HG02610 (cell line): Measurements from ENCODE around the gene BACE2.
"Not testable (repeated sequence)": the region's sequence is repeated elsewhere in the genome, so short reads cannot be mapped to it uniquely, and the experiment has no call there.

Experiments used
- ATAC-seq: cut with Tn5 transposase; IDR thresholded peaks from one replicate; pipeline ENCODE4 v1.9.1; 2021; ENCODE audit warnings: mild to moderate bottlenecking, moderate library complexity; ENCODE audit not compliant: unreplicated experiment

BACE2 gene

DNA sequence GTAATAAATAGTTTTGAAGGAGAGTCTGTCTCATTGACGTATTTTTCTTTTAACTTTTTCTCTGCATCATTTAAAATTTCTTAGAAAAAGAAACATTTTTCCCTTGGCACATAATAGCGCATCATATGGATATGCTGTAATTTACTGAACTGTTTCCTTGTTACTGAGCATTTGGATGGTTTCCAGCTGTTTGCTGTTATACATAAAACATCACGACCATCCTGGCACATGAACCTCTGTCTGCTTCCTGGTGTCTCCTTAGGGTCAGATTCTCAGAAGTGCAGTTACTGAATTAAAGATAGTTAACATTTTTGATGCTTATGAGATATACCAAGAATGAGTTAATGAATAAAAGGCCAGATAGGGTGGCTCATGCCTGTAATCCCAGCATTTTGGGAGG is 67.2 kb downstream of the BACE2 start:
- ATAC-seq: no peak

DNA sequence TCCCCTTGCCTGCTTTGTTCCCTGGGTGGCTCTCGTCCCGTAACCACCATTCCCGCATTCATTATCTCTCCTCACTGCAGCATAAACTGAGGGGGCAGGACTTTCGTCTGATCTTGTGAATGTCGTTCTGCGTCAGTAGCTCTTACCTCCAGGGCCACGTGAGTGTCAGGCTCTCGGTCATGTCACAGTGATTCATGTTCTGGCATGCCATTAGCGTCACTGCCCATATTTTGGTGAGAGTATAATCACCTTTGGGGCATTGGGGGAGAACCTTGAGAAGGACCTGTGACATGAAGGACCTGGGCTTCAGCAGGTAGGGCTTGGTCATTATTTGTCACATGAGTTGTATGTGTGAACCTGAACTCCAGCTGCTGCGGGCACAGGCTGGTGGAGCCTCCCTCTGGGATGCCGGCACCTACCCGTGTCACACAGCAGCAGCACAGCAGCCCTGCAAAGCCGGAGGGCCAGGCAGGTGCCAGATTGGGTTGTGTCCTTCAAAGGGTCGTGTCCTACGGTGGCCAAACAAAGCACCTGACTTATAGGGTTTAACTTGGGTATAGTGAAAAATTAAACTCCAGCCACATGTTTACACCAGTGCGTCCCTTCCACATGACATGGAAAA is 68.5 kb downstream of the BACE2 start:
- ATAC-seq: no peak

DNA sequence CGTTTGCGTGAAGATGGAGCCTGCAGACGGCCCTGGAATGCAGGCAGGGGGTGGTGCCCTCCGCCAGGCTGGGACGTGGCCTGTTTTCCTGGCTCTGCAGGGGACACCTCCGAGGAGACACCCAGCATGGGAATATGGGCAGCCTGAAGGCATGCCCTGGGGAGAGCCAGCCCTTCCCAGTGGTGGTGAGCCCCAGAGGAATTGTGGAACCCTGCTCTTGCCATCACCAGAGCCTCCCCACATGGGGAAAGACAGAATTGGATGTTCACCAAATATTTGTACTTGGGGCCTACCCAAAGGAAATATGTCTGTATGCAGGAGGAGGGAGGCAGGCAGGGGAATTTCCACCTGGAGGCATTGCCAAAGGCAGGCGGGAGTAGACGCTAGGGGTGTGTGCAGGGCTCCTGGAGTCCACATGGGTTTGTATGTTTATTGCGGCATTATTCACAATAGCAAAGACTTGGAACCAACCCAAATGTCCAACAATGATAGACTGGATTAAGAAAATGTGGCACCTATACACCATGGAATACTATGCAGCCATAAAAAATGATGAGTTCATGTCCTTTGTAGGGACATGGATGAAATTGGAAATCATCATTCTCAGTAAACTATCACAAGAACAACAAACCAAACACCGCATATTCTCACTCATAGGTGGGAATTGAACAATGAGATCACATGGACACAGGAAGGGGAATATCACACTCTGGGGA is 70.3 kb downstream of the BACE2 start:
- ATAC-seq: not testable (repeated sequence)

DNA sequence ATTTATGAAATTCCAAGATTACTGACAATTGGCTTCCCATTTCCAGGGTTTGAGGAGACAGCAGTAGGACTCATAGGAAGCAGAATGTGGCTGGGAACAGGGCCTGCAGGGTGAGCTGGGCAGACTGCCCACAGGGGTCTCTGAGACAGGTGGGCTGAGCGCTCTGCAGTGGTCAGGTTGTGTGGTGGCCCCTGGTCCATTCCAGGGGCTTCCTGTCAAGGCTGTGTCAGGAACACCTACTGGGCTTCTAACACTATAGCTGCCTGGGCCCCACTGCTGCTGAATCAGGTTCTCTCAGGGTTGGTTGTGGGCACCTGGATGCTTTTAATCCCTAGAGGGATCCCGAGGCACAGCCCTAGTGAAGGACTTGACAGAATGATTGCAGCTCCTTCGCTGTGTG is 72.1 kb downstream of the BACE2 start:
- no peak for ATAC-seq

DNA sequence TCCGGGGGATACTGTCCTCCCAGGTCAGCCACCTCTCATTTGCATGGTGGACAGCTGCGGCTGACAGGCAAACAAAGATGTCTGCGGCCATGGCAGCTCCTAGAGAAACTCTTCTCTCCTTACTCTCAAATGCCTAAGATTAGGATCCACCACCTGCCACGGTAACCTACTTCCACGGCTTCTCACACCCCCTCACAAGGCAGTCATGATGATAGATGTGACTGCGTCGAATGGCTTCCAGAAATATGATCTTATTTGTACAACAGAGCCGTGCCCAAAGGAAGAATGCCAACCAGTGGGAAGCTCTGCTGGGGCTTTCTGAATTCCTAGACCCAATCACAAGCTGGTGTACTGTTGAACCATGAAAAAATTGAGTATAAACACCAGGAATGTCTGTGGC is 73.4 kb downstream of the BACE2 start:
- no peak for ATAC-seq

DNA sequence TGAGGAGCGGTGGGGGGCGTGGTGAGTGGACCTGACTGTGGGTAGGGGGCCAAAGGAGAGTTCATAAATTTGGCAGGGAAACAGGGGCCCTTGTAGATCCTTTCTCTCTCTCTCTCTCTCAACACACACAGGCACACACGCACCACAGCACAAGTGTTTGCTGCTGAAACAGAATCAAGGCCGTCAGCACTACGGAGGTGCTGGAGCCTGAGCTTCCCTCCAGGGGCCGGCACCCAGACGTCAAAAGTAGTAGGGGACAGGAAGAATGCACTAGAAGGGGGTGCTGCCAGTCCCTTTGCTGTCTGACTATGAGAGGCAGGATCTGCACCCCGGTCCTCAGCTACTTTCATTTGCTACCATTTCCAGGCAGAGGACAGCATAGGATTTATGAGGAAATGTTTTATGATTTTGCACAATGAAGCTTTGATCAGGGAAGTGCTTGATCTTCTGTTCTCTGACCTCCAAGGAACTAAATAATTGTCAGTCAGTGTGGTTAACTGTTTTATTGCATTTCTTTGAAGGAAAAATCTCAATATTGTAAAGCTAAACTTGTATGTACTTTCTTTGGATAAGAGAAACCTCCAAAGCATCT is 74.4 kb downstream of the BACE2 start:
- ATAC-seq: no peak

DNA sequence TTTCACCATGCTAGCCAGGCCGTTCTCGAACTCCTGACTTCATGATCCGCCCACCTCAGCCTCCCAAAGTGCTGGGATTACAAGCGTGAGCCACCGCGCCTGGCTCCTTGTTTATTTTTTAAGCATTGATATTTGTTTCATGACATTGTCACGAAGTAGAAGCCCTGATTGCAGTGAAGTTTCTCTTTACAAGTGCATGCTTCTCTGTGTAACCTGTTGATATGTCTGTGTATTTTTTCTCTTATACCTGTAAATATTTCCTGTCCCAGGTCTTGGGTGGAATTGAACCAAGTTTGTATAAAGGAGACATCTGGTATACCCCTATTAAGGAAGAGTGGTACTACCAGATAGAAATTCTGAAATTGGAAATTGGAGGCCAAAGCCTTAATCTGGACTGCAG is 75.1 kb downstream of the BACE2 start:
- no peak for ATAC-seq

DNA sequence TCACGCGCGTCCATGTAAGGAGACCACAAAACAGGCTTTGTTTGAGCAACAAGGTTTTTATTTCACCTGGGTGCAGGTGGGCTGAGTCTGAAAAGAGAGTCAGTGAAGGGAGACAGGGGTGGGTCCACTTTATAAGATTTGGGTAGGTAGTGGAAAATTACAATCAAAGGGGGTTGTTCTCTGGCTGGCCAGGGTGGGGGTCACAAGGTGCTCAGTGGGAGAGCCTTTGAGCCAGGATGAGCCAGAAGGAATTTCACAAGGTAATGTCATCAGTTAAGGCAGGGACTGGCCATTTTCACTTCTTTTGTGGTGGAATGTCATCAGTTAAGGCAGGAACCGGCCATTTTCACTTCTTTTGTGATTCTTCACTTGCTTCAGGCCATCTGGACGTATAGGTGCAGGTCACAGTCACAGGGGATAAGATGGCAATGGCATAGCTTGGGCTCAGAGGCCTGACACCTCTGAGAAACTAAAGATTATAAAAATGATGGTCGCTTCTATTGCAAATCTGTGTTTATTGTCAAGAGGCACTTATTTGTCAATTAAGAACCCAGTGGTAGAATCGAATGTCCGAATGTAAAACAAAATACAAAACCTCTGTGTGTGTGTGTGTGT is 76.4 kb downstream of the BACE2 start:
- not testable (repeated sequence) for ATAC-seq

DNA sequence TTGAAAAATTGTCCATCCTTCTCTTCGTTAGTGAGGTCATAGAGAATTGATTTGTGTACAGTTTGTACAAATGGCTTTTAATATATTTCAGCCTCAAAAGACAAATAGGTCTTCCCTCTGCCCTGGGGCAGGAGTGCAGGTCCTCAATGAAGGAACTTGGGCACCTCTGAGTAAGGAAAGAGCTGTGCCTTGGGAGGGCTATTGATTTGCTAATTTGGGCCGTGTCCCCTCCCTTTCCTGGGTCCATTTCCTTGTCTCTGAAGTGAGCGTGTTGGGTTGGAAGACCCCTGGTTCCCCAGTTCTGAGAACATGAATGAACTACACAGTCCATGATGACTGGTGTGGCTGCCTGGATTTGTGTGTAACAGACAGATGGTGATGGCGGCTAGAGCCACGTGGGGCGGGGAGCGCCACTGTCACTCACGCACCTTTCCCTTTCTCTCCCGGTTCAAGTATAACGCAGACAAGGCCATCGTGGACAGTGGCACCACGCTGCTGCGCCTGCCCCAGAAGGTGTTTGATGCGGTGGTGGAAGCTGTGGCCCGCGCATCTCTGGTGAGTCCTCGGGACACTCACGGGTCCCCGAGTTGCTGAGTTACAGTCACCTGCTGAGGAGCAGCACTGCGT is 77.7 kb downstream of the BACE2 start:
- ATAC-seq: no peak

DNA sequence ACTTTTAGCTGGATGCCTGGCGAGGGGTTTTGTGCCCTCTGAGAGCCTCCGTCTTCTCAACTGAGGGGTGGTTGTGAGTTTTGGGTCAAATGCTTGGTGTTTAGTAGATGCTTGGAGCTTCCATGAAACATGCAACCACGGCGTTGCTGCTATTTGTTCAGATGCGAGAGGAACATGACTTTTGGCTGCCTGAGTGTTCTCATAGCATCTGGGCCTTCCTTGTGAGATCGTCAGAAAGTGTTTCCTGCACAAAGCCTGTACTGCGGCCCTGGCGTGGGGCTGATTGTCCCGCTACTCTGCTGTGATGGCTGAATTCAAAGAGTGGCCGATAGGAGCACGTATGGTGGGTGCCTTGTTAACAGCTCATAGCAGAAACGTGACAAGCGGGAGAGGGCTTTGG is 78.8 kb downstream of the BACE2 start:
- no peak for ATAC-seq

DNA sequence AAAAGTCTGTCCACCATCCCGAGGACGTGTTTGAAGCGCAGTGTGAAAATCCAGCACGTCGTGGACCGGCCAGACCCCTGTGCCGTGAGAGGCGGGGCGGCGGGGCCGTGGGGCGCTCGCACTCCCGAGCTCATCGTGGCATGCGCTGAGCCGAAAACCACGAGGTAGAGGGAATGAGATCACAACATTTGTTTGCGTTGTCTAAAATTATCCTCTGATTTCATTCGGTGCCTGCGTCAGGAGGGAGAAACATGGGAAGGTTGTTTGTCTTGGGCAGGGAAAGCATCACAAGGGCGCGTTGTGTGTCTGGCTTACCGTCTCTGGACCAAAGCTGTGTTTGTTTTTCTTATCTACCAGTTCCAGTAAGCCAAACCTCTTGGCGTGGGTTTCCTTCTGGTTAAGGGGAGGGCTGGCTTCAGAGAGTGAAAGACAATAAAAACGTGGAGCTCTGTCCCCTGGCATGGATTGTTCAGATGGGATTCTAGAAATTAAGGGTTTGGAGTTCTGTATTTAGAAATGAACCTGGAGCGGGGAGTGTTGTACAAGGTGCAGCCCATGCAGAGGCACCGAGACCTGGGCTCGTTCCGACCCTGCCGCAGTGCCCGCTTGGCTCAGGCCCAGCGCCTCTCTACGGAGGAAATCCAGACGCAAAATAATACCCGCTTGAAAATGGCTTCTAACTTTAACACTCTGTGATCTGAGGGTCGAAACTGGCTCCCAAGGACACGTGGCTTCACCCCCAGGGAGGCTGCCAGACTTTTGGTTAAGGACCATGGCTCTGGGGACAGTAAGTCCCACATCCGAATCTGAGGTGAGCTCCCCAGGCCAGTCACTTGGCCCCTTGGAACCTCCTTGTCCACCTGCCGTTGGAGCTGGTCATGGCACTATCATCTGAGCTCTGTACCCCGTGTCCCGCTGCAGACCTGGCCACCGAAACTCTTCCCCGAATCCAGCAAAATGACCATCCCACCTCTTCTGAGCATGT is 79.9 kb downstream of the BACE2 start:
- ATAC-seq: no peak

DNA sequence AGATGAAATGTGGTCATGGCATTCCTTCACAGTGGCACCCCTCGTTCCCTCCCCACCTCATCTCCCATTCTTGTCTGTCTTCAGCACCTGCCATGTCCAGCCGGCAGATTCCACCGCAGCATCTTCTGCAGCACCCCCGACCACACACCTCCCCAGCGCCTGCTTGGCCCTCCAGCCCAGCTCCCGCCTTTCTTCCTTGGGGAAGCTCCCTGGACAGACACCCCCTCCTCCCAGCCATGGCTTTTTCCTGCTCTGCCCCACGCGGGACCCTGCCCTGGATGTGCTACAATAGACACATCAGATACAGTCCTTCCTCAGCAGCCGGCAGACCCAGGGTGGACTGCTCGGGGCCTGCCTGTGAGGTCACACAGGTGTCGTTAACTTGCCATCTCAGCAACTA is 81.5 kb downstream of the BACE2 start:
- no peak for ATAC-seq

DNA sequence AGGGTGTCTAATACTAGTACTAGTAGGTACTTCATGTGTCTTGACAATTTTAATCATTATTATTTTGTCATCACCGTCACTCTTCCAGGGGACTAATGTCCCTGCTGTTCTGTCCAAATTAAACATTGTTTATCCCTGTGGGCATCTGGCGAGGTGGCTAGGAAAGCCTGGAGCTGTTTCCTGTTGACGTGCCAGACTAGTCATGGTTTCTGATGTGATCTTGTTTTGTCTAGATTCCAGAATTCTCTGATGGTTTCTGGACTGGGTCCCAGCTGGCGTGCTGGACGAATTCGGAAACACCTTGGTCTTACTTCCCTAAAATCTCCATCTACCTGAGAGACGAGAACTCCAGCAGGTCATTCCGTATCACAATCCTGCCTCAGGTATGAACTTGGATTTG is 82.6 kb downstream of the BACE2 start:
- ATAC-seq: no peak

DNA sequence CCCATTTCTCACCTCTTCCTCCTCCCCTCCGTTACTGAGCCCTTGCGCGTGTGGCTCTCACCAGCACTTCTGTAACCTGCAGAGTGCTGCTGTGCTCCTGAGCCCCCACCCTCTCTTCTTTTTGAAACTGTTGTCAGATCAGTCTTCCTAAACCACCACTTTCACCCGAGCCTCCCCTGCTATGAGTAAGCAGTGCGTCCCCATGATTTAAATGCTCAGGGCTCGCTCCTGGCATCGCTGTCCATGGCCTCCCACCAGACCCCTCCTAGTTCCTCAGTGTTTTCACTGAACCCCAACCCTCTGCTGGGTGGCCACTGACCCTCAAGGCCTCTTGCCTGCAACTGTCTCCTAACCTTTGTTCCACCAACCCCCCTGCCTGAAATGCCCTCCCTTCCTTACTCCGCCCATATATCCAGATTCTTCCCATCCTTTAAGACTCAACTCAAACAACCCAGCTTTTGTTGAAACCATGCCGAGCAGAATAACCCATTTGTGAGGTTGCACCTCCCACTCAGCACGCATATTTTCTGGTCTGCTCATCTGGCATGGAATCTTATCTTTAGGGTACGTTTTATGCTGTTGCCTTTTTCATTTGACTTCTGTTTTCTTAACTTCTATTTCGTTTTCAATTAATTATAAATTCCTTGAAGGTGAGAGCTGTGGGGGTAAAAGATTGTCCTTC is 84.1 kb downstream of the BACE2 start:
- no peak for ATAC-seq

DNA sequence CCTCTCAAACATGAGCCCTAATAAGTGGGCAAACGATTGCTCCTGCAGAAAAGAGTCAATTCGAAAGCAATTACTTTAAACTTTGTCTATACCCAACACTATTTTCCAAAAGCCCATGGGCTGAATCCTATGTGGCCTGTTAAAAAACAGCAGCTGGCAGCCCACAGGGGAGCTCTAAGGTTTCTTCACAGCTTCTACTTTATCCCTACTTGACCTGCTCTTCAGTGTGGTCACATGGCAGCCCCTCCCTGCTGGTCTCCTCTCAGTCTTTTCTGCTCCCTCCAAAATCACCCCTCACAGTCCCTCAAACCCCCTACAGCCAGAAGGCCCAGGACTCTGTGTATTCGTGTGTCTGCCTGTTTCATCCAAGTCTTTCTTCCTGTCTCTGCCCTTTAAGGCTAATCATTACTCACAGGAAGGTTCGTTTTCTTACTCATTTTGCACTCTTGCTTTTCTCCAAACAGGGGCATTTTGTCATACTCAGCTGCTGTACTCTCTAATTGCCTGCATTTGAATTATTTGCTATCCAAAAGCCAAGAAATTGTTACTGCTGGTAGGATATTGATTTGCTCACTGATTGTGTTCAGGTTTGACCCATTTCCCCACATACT is 86.2 kb downstream of the BACE2 start:
- no peak for ATAC-seq

DNA sequence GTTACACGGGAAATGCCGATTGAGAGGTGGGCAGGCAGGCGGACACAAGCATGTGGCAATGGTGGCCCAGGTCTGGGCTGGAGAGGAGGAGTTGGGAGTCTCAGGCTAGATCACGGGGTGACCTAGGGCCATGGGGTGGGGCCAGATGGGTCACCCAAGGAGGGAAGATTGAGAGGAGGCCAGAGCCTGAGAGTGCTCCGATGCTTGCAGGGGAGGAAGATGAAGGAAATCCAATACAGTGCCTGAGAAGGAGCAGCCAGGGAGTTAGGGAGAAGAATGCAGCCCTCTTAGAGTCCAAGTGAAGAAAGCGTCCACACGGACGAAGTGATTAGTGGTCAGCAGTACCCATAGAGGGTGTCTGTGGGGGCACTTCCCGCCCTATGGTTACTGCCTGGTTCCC is 87.2 kb downstream of the BACE2 start:
- no peak for ATAC-seq

DNA sequence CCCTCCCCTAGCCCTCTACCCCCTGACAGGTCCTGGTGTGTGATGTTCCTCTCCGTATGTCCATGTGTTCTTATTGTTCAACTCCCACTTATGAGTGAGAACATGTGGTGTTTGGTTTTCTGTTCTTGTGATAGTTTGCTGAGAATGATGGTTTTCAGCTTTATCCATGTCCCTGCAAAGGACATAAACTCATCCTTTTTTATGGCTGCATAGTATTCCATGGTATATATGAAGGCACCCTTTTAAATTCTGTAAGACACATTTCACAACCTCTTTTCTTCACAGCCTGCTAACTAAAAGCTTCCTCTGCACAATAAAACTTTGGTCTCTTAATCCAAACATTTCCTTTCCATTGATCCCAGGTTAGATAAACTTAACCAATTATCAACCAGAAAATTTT is 88.3 kb downstream of the BACE2 start:
- ATAC-seq: not testable (repeated sequence)

DNA sequence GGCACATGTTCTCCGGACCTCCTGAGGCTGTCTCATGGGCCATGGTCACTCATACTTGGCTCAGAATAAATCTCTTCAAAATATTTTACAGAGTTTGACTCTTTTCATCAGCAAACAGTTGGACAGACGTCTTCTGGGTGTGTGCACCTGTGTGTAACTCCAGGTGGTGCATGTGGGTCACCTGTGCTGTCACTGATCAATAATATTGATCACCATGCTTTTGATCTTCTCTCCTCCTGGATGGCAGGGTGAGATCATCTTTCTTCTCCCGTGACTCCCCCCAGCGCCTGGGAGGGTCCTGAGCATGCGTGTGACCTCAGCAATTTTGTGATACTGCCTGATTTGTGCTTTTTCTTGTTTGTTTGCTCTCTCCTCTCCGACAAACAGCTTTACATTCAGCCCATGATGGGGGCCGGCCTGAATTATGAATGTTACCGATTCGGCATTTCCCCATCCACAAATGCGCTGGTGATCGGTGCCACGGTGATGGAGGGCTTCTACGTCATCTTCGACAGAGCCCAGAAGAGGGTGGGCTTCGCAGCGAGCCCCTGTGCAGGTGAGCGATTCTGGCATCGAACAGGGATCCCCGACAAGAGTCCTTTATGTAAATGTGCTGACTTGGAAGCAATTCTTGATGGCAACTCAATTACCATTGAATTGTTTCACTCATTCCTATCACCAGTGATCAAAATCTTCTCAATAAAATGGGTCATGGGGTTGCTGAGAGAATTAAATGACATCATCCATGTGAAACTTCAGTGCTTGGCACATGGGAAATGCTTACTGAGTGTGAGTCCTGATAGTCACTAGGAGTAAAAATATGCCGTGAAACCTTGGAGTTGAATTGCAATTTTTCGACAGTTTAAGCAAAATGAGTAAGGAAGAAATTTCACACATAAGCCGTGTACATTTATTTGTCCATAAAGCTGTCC is 89.1 kb downstream of the BACE2 start:
- no peak for ATAC-seq
